GM21825 (cell line): Measurements from ENCODE around the gene PREP.
"Not testable (repeated sequence)": the region's sequence is repeated elsewhere in the genome, so short reads cannot be mapped to it uniquely, and the experiment has no call there.

Experiments
- ATAC-seq: cut with Tn5 transposase; IDR thresholded peaks from one replicate; pipeline ENCODE4 v1.9.1; 2021; ENCODE audit warnings: mild to moderate bottlenecking, moderate library complexity; ENCODE audit not compliant: unreplicated experiment

Gene PREP

DNA sequence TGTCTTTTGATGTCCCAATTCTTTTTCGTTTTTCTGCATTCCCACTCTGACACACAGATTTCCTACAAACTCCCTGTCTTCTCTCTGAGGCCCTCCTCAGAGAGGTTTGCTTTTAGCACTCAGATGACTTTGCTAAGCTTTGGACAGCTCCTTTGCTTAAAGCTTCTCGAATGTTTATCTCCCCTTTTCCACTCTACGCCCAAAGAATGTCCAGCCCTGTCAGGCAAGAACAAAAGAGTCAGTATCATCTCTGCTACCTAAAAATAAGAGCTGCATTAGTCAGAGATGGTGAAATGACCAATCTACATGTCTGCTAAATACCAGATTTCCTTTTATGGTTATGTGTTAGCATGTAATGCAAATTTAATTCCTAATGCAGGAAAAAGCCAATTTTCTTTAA is 56.8 kb downstream of the PREP start:
- ATAC-seq: no peak

DNA sequence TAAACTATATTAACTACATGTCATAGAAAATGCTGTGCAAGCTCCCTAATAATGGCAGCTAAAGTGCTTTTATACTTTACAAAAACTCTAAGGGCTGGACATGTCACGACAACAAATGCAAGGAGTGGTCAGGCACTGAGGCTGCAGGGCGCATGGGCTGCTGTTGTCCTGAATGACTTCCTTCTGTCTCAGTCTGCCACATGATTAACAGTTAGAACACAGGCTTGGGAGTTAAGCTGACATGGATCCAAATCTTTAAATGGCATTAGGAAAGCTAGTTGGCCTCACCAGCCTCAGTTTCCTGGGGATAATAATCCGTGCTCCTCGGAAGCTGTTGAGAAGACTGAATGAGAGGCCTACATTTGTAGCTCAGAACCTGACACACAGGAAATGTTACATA is 57.4 kb downstream of the PREP start:
- ATAC-seq: no peak

DNA sequence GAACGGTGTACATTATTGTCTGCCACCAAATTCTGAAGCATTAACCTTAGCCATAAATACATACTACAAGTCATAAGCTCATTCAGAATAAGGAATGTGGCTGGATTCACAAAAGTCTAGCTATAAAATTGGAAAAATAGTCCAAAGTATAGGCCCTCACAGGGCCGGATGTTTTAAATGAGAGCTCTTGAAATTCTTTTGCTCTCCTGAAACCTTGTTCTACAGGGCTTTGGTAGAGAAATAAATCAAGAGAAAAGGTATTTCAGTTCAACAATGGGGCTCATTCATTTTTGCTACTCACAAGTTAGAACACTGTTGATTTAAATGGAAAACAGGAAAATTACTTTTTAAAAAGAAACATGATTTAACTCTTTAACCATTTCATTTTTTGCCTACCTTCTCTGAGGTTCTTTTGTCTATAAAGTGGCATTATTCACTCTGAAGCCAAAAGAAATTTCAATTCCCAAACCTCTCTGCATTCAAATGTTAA is 58.0 kb downstream of the PREP start:
- ATAC-seq: no peak

DNA sequence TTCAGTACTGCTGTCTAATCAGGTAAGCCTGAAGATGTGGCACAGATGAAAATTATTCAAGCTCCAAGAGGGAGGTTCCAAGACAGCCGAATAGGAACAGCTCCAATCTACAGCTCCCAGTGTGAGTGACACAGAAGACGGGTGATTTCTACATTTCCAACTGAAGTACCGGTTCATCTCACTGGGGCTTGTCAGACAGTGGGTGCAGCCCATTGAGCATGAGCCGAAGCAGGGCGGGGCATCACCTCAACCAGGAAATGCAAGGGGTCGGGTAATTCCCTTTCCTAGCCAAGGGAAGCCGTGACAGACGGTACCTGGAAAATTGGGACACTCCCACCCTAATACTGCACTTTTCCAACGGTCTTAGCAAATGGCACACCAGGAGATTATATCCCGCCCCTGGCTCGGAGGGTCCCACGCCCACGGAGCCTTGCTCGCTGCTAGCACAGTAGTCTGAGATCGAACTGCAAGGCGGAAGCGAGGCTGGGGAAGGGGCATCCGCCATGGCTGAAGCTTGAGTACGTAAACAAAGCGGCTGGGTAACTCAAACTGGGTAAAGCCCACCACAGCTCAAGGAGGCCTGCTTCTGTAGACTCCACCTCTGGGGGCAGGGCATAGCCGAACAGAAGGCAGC is 64.4 kb downstream of the PREP start:
- not testable (repeated sequence) for ATAC-seq

DNA sequence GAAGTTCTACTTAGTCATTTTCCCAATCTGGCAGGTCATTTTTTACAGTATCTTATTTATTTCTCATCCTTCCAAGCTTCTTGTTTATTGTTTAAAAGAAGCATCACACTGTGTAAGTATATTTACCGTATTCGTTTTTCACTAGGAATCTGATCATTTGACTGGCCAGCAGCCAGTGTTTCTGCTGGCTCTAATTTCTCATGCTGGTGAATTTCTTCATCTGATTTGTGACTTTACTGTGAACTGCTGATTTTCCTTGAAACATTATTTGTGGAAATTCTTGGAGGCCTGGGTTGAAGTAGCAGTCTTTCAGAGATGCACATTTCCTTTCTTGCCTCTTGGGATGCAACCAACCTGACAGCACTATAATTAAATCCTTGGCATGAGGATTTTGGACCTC is 65.9 kb downstream of the PREP start:
- ATAC-seq: no peak

DNA sequence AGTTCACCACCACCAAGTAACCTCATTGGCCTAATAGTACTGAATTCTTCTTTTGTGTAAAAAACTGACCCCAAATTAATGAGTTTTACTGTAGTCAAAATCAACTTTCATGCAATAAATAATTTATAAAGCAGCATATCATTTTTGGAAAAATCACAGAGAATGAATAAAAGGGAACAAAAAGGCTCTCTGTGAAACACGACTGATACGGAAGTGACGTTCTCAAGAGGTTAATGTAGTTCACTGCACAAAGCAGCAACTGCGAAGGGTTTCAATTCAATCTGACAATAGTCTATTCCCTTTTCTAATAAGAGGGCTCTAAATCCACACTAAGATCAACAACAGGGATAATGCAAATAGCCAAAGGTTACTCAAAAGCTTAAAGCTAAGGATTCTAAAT is 70.3 kb downstream of the PREP start:
- no peak for ATAC-seq

DNA sequence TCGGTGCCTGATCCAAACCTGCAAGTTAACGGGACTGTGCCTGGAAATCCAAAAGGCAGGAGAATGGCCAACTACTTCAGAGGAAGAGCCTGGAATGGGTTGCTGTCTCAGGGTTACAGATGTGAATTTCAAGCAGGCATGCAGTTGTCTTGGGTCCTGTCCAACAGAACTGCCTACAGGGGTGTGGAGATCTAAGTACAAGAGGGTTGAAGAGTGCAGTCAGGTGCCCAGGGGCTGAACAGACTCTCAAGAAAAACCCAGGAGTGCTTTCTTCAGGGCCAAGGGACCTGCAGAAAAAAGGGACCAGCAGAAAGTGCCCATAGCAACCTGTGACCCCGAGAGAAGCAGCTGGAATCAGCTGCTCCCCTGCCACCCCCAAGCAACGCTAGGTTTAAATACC is 71.0 kb downstream of the PREP start:
- no peak for ATAC-seq

DNA sequence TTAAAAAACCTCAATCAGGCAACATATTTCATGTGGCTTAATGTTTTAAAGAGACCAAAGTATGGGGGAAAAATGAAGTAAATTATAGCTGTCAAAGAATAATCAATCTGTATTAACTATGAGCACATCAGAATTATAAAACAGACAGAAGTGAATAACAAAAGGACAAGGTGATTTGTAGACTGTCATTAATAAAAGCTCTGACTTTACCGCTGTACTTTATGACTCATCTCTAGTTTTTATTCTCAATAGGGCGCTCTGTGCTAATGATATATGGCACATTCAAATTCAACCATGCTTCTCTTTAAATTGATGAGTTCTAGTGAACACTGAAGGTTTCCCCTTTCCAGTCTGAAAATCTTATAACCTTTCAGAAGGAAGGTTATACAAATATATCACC is 72.0 kb downstream of the PREP start:
- no peak for ATAC-seq

DNA sequence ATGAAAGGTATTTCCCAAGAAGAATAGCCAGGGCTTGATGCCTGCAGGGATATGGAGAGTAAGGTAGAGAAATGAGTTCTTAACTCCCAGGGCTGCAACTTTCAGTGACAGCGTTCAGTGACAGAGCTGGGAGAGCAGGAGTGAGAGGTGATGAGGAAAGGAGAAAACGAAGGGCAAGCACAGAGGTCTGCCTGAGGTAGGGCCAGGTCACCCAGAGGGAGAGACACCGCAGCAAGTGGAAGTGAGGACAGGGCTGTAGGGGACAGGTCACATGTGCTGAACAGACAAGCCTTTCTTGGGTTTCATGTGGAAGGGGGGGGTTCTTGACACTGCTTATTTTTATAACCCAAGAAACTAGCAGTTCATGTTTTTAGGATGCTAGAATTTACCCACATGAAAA is 72.5 kb downstream of the PREP start:
- ATAC-seq: no peak

DNA sequence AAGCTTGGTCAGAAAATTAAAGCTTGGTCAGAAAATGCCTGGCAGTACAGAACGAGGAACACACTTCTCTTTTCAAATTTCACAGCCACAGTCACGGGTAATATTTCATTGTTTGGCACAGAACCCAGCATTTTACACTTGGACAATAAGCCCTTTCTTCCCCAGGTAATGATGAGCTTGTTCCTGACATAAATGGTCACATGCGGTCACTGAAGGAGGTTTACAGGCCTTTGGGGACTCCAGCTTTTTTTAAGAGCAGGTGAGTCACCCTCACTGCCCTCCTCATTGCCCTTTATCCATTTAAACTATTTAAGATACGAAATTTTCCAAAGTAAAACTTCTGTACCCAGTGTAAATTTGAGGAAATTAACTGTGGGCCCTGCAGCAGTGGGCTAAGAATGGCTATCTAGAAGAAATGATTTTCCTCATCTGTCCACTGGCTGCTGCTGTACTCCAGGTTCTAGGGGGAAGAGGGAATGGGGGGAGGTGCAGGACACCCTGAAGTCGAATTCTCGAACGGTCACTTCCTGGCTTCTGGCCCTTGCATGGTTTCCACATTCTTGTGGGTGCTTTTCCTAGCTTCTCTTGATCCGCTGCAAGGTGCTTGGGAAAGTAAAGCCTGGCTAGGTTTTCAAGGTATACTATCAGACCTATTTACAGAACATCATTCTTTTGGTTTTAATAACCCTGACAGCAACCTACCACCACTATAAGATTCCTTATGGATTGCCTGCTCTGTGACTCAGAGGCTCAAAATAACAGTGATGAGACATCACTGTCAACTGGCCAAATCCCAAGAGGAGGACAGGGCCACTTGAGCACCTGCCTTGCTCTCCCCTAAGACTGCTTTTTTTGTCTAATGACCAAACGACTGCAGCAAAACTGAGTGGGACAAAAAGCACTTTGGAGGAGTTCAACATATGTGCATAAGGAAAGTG is 75.8 kb downstream of the PREP start:
- ATAC-seq: no peak

DNA sequence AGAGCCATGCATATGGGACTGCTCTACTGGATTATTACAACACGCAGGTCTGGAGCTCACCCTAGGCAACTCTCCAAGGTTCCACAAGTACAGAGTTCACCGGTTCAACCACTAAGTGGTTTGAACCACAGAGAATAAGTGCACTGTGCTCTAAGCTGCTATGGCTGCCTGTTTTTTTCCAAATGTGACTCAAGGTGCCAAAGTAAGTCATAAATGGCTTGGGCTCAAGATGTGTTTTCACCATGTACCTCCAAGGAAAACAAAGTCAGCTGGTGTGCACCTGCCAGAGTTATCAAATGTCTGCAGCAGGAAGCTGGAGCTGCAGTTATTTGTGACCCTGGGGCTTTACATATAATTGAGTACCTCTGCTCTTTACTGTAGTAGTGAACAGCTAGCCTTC is 76.7 kb downstream of the PREP start:
- ATAC-seq: no peak

DNA sequence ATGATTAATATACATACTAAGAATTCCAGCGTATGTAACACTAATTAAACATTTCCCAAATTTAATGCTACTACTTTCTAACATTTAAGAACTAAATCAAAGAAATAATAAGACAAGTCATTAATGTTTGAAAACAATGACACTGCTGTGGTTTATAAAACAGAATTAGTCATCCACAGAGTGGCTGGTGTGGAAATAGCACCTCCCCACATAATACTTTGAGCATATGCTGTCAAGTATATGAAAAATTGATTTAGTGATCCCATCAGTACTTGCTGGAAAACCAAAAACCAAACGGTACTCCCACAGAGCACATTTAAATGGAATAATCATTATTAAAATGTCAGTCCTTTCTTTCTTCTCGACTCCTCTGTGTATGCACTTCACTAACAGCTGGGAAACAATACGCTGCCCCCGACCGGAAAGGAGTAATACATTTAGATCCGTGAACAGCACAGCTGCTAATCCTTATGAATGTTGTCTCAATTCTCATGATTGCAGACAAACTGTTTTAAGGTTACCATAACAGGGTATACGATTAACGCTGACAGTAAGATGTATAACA is 78.4 kb downstream of the PREP start:
- no peak for ATAC-seq

DNA sequence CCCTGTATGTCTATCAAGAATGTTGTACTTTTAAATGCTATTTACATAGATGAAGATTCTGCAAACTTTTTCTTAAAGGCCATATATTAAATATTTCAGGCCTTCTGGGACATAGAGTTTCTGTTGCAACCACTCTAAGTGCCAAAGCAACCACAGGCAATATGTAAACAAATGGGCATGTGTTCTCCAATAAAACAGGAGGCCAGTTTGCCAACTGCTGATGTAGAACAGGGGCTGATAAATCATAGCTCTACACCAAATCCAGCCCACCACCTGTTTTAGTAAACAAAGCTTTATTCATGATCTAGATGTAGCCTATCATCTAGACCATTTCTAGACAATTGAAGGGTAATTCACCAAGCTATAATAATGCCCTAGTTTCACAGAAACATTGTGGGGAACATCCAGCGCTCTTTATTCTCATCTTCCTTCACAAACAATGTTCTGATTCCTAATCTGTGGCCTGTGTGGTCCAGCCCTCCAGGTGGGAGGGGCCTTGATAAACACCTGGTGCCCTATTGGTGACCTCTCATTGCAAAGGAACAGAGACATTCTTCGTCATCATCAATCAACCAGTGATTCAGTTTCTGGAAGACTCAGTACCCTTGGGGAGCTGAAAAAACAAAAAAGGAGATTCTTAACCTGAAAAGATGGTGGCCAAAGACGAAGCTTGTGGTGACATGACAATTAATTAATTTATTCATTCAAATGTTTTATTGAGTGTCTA is 80.2 kb downstream of the PREP start:
- ATAC-seq: no peak

DNA sequence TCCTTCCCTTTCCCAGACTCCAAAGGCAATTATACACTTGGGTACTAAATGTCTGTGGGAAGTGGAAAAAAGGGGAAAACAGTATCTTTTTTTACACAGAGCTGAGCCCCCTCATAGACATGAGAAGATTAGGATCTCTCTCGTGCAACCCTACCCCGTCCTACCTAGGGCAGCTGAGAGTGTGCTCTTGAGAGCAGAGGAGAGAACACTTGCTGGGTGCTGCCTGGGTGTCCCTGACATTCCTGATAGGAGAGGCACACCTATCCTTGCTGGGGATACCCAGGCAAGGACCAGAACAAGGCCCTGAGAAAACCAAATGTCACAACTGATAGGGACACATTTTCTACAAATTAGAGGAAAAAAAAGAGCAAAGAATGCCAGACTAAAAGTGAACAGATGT is 81.2 kb downstream of the PREP start:
- no peak for ATAC-seq

DNA sequence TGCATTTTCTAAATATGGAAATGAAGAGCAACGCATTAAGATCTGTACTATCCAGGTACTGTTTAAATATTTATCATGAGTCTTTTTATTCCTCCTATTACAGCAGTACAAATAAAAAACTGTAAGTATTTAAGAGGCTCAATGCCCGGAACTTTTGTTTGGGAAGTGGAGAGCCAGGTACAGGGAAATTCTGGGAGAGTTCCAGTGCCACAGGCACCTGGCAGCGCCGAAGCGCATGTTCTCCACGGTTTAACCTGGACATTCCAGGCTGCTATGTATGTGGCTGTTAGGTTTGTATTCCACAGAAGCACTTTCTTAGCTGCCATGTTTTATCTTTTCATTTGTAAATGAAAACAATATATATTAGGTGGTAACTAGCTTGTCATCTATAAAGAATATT is 81.7 kb downstream of the PREP start:
- ATAC-seq: no peak

DNA sequence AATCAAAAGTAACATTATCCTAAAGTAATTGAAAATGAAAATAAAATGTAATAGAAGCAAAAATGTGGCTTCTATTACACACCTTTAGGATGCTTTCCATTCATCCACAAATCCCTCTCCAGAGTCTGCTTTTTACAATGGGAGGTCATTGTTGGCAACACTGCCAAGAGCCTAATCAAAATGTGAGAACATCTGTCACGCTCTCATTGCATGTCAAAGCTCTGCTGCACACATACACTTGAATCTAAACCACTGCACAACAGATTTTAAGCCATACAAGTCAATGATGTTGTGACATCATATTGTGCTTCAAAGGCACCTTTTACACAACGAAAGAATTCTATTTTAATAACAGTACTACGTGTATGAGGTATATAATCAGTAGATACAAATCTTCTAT is 82.1 kb downstream of the PREP start:
- ATAC-seq: no peak

DNA sequence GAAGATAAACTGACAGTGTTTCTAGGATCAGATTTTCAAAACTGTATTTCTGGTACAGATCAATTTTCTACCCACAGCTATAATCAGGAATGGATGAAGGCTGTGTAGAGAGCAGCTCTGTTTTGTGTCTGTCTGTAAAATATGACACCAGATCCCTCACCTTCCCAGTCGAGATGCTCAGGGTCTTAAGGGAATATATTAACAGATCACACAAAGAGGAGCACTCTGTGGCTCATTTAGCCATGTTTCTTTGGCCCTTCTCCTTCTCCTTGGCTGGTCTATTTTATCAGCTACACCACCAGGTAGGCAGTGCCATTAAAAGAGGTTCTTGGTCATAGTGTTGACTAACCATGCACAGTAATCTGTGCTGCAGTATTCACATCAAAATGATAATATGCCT is 82.6 kb downstream of the PREP start:
- ATAC-seq: no peak

DNA sequence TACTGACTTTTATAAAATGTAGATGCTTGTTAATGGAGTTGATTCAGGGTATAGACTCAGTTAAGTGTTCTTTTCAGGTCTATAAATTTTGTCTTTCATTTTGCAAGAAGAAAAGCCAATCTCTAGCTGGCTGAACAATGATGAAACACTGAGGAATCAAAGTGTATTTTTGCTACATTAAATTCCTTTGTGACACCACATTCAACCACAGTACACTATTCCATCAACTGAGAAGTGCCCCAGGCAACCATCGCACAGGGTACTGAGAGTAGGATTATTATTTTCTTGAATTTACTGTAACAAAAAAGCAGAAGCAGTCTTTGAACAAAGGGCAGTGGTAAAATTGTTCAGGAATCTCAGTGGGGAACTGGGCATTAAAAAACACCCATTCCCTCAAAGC is 83.6 kb downstream of the PREP start:
- no peak for ATAC-seq

DNA sequence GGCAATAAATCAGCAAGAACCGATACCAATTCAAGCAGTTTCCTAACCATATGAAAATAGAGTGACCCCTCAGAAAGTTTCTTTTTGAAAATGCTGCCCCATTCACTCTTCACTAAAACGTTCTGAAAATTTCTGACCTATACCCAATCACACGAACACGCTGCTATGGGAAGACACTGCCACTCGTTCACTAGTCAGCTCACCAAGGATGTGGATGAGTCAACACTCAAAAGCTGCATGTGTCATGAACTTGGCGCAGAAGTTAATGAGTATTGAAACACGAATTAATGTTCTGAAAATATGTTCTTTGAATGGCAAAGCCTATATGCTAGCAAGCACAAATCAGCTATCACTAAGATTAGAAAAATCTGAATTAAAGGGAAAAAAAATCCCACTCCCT is 84.2 kb downstream of the PREP start:
- no peak for ATAC-seq

DNA sequence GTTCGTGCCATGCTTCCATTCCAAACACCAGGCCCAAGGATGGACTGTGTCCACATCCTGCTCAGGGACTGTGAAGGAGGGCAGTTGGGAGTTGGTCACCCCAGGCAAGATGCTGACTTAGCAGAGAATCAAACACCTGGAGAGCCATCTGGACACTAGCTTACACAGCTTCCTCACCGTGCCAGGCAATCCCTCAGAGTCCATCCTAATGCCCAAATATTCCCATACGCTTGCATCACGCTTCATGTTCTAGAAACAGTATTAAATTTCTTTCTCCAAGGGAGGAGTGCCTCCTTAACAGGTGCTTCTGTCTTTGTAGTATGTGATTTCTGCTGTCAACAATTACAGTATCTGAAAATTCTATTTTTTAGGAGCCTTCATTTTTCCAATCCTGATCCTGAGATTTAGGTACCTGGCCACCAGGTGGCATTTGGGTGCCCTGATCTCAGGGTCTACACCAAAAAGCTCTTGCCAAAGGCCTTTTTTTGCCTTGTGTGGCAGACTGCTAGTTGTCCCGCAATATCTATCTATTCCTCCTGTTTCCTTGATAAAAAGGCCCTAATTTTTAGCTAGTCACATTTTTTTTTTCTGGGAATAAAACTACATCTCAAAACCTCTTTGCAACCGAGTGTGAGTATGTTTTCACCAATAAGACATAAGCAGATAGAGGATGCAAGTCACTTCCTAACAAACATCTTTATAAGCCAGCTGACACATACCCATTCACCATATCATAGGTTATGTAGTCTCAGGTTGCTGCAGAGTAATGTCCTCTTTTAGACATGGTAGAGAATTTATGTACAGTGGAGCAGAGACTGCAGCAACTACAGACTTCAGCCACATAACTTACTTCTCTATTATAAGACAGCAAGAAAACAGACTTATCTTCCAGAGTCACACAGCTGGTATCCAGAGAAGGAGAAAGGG is 85.0 kb downstream of the PREP start:
- no peak for ATAC-seq
